BE2C (cell line): Measurements from ENCODE around the gene ARID5B.

ENCODE experiments used
- DNase-seq: peaks from one replicate; pipeline ENCODE4 v3.0.0-alpha.2; 2020
- H3K27me3 ChIP-seq: fragments of 250-450 bp; sonication (Bioruptor Pico); 2 replicates; pipeline ENCODE4 v1.5.1; 2020; ENCODE audit warnings: mild to moderate bottlenecking
- H3K36me3 ChIP-seq: fragments of 250-450 bp; sonication (Bioruptor Pico); 2 replicates; pipeline ENCODE4 v1.5.1; 2020; ENCODE audit warnings: mild to moderate bottlenecking
- H3K4me1 ChIP-seq: fragments of 250-450 bp; sonication (Bioruptor Pico); 2 replicates; pipeline ENCODE4 v1.5.1; 2020
- H3K4me3 ChIP-seq: 2 replicates; pipeline ENCODE4 v1.5.1; 2011; ENCODE audit warnings: low read depth, low read length
- H3K9me3 ChIP-seq: fragments of 250-450 bp; sonication (Bioruptor Pico); 2 replicates; pipeline ENCODE4 v1.5.1; 2020
- CTCF ChIP-seq: IDR thresholded peaks from 2 replicates; pipeline ENCODE4 v1.5.1; 2012; ENCODE audit warnings: mild to moderate bottlenecking, low read depth, low read length

ARID5B gene

GRCh38 chr10:61951144-61951483 is 49.6 kb downstream of the ARID5B start:
- H3K36me3 ChIP-seq, result no peaks in the 10 kb centered on the region; the same call in 1 of the 2 replicates
- no peaks in the 10 kb centered on the region for H3K9me3 ChIP-seq
- no peak overlapping the region for H3K4me3 ChIP-seq
- no peak for TF ChIP-seq CTCF
- no peaks in the 10 kb centered on the region for H3K4me1 ChIP-seq
- DNase-seq, result no peak
- H3K27me3 ChIP-seq, result no peaks in the 10 kb centered on the region

GRCh38 chr10:61952028-61952674 is 50.7 kb downstream of the ARID5B start:
- TF ChIP-seq CTCF, result no peak
- no peaks in the 10 kb centered on the region for H3K4me1 ChIP-seq
- H3K27me3 ChIP-seq, result no peaks in the 10 kb centered on the region
- H3K36me3 ChIP-seq, result no peaks in the 10 kb centered on the region
- no peaks in the 10 kb centered on the region for H3K9me3 ChIP-seq
- H3K4me3 ChIP-seq, result no peak overlapping the region
- DNase-seq, result no peak

GRCh38 chr10:61953183-61953582 is 51.7 kb downstream of the ARID5B start:
- Histone ChIP-seq H3K4me3 (no peak overlapping the region), H3K9me3 (no peaks in the 10 kb centered on the region), H3K4me1 (no peaks in the 10 kb centered on the region), H3K36me3 (no peaks in the 10 kb centered on the region), H3K27me3 (no peaks in the 10 kb centered on the region)
- TF ChIP-seq CTCF, result no peak
- no peak for DNase-seq

GRCh38 chr10:61957806-61958205 is 56.3 kb downstream of the ARID5B start:
- H3K4me3 ChIP-seq, result no peak overlapping the region
- H3K9me3 ChIP-seq, result no peaks in the 10 kb centered on the region
- TF ChIP-seq CTCF, result no peak
- H3K27me3 ChIP-seq, result no peaks in the 10 kb centered on the region
- DNase-seq, result no peak
- H3K4me1 ChIP-seq, result no peaks in the 10 kb centered on the region
- H3K36me3 ChIP-seq, result no peaks in the 10 kb centered on the region

- Histone ChIP-seq H3K9me3 (no peaks in the 10 kb centered on the region), H3K36me3 (no peaks in the 10 kb centered on the region), H3K27me3 (no peaks in the 10 kb centered on the region), H3K4me3 (no peak overlapping the region), H3K4me1 (no peaks in the 10 kb centered on the region)
- TF ChIP-seq CTCF, result no peak
- no peak for DNase-seq
These were observed 56.8 kb downstream of the ARID5B start for GRCh38 chr10:61958311-61958710.

GRCh38 chr10:61958805-61959204 is 57.3 kb downstream of the ARID5B start:
- no peaks in the 10 kb centered on the region for H3K4me1 ChIP-seq
- no peaks in the 10 kb centered on the region for H3K27me3 ChIP-seq
- H3K4me3 ChIP-seq, result no peak overlapping the region
- H3K36me3 ChIP-seq, result no peaks in the 10 kb centered on the region
- no peak for TF ChIP-seq CTCF
- no peaks in the 10 kb centered on the region for H3K9me3 ChIP-seq
- no peak for DNase-seq
